ENCODE data around the gene CFAP57.

- TF ChIP-seq CTCF (IDR thresholded peaks at IDR 0.05) (no peak), POLR2A (IDR thresholded peaks at IDR 0.05) (no peak), EP300 (IDR thresholded peaks at IDR 0.05; ENCODE audit: low read depth) (no peak)
Measured at GRCh38 chr1:43222879-43223278, 50.7 kb downstream of the CFAP57 start.

Measured in transverse colon (tissue), 3 donors.